GM23248 (cell line): ENCODE results near the gene JAK3. TPM values are rescaled to one million over a fixed set of nuclear protein-coding genes. Genes with fewer than 3 reads are reported as not detected.

Source experiments
- DNase-seq: peaks from one replicate; pipeline ENCODE4 v3.0.0-alpha.2; 2015
- H2AFZ ChIP-seq: fragments of 200-600 bp; sonication (generic); 2 replicates; pipeline ENCODE4 v1.6.1; 2016; ENCODE audit warnings: antibody characterized with exemption
- H3F3A ChIP-seq: fragments of 200-600 bp; sonication (generic); 2 replicates; pipeline ENCODE4 v1.6.1; 2016; ENCODE audit warnings: mild to moderate bottlenecking, antibody characterized with exemption, mixed run types; ENCODE audit not compliant: insufficient read depth
- H3K27ac ChIP-seq: fragments of 200-600 bp; sonication (generic); 2 replicates; pipeline ENCODE4 v1.5.1; 2016; ENCODE audit warnings: mild to moderate bottlenecking
- H3K27me3 ChIP-seq: fragments of 200-600 bp; sonication (generic); replicated peaks from 2 replicates; pipeline ENCODE4 v1.6.1; 2016; ENCODE audit warnings: mild to moderate bottlenecking; ENCODE audit not compliant: insufficient read depth
- H3K36me3 ChIP-seq: fragments of 200-600 bp; sonication (generic); 2 replicates; pipeline ENCODE4 v1.6.1; 2016; ENCODE audit warnings: low read depth, mild to moderate bottlenecking
- H3K4me1 ChIP-seq: fragments of 200-600 bp; sonication (generic); 2 replicates; pipeline ENCODE4 v1.6.1; 2016; ENCODE audit warnings: mild to moderate bottlenecking; ENCODE audit not compliant: insufficient read depth
- H3K4me2 ChIP-seq: fragments of 200-600 bp; sonication (generic); one replicate; pipeline ENCODE4 v1.6.1; 2016; ENCODE audit warnings: mild to moderate bottlenecking; ENCODE audit not compliant: unreplicated experiment
- H3K4me3 ChIP-seq: fragments of 200-600 bp; sonication (generic); 2 replicates; pipeline ENCODE4 v1.5.1; 2016; ENCODE audit warnings: mild to moderate bottlenecking
- H3K79me2 ChIP-seq: fragments of 200-600 bp; sonication (generic); 2 replicates; pipeline ENCODE4 v1.6.1; 2016; ENCODE audit warnings: mild to moderate bottlenecking; ENCODE audit not compliant: insufficient read depth
- H3K9ac ChIP-seq: fragments of 200-600 bp; sonication (generic); 2 replicates; pipeline ENCODE4 v1.6.1; 2016; ENCODE audit warnings: mild to moderate bottlenecking
- H3K9me2 ChIP-seq: fragments of 200-600 bp; sonication (generic); 2 replicates; pipeline ENCODE4 v1.6.1; 2016; ENCODE audit warnings: mixed run types, mild to moderate bottlenecking, moderate library complexity; ENCODE audit not compliant: insufficient read depth
- H3K9me3 ChIP-seq: fragments of 200-600 bp; sonication (generic); one replicate; pipeline ENCODE4 v1.6.1; 2017; ENCODE audit warnings: low read depth
- H4K20me1 ChIP-seq: fragments of 200-600 bp; sonication (generic); 2 replicates; pipeline ENCODE4 v1.6.0; 2016; ENCODE audit not compliant: insufficient read depth
- EZH2 ChIP-seq: fragments of 200-600 bp; sonication (generic); IDR thresholded peaks from 2 replicates; pipeline ENCODE4 v1.6.1; 2018; ENCODE audit warnings: antibody characterized with exemption, mild to moderate bottlenecking; ENCODE audit not compliant: insufficient read depth, poor library complexity, severe bottlenecking
- EZH2phosphoT487 ChIP-seq: fragments of 200-600 bp; sonication (generic); IDR thresholded peaks from 2 replicates; pipeline ENCODE4 v1.6.1; 2018; ENCODE audit warnings: antibody characterized with exemption, moderate library complexity, mild to moderate bottlenecking, low read depth; ENCODE audit not compliant: insufficient read depth
- WGBS, 2 experiments: methylation state at CpG; one replicate each; pipeline ENCODE4 v1.1.6; 2015 to 2017; ENCODE audit warnings: low lambda C conversion rate in 2 of 2, low coverage in 1 of 2; ENCODE audit errors: missing lambda C conversion rate in 2 of 2; 5-methylcytosine and 5-hydroxymethylcytosine counted together
- in situ Hi-C: fragments of 300-500 bp; cut with MboI; formaldehyde crosslinking; loops from 2 replicates; pipeline ENCODE4 v1.15.0; 2020
- polyA plus RNA-seq: library from polyadenylated mRNA; unstranded; fragments of >200 nt; fragmentation: Nextera tagmentation; extraction: Ambion mirVana; gene quantifications from 2 replicates; pipeline ENCODE4 v1.2.1, GENCODE V29; 2016
- total RNA-seq: library from RNA; depleted of rRNA; stranded (reverse); fragments of >200 nt; shearing (Covaris generic); gene quantifications from 2 replicates; pipeline ENCODE4 v1.2.3, GENCODE V29; 2014

The JAK3 gene
- total and polyA plus RNA-seq, 2 experiments from 2014 or later = 5.0 to 5.9 TPM

- no peaks in the 10 kb centered on the region for H3K9me3 ChIP-seq
- H3K9me2 ChIP-seq = no peaks in the 10 kb centered on the region
- H4K20me1 ChIP-seq = no peaks in the 10 kb centered on the region
- TF ChIP-seq EZH2 (no peak), EZH2phosphoT487 (no peak)
- no peak overlapping the region for H3K4me2 ChIP-seq
- in situ Hi-C loops = no loop called here
- 74 to 77% methylated on average over 4 of the region's 4 CpGs for WGBS, 2 experiments
- no peaks in the 10 kb centered on the region for H3K4me1 ChIP-seq
- H3F3A ChIP-seq = no peaks in the 10 kb centered on the region
- H3K36me3 ChIP-seq = no peaks in the 10 kb centered on the region
- no peak overlapping the region for H3K9ac ChIP-seq
- no peak overlapping the region for H3K27ac ChIP-seq
- DNase-seq = no peak
- no peak overlapping the region for H2AFZ ChIP-seq
- H3K4me3 ChIP-seq = no peak overlapping the region
- H3K79me2 ChIP-seq = no peaks in the 10 kb centered on the region
- H3K27me3 ChIP-seq = no peaks in the 10 kb centered on the region
Observed at GRCh38 chr19:17836530-17836929, 11.3 kb downstream of the JAK3 start.

- Histone ChIP-seq H3K27ac (no peak overlapping the region), H3K4me3 (no peak overlapping the region), H3K4me1 (no peaks in the 10 kb centered on the region), H3K4me2 (no peak overlapping the region), H3K9ac (no peak overlapping the region), H4K20me1 (no peaks in the 10 kb centered on the region), H3K79me2 (no peaks in the 10 kb centered on the region), H3K9me2 (no peaks in the 10 kb centered on the region), H3K27me3 (no peaks in the 10 kb centered on the region), H3K36me3 (no peaks in the 10 kb centered on the region), H3F3A (no peaks in the 10 kb centered on the region), H2AFZ (no peak overlapping the region), H3K9me3 (no peaks in the 10 kb centered on the region)
- in situ Hi-C loops = no loop called here
- 55 to 61% methylated on average over 8 of the region's 8 CpGs for WGBS, 2 experiments
- no peak for DNase-seq
- no peak for TF ChIP-seq EZH2phosphoT487
- TF ChIP-seq EZH2 = no peak
Observed at GRCh38 chr19:17835182-17836006, 12.4 kb downstream of the JAK3 start.

GRCh38 chr19:17834350-17835181 lies 13.2 kb downstream of the JAK3 start:
- H3K27ac ChIP-seq = no peak overlapping the region
- H3K27me3 ChIP-seq = no peaks in the 10 kb centered on the region
- H3K9me2 ChIP-seq = no peaks in the 10 kb centered on the region
- TF ChIP-seq EZH2 = no peak
- no peak for TF ChIP-seq EZH2phosphoT487
- no peaks in the 10 kb centered on the region for H3K9me3 ChIP-seq
- no peaks in the 10 kb centered on the region for H4K20me1 ChIP-seq
- H3K36me3 ChIP-seq = no peaks in the 10 kb centered on the region
- H2AFZ ChIP-seq = no peak overlapping the region
- H3F3A ChIP-seq = no peaks in the 10 kb centered on the region
- H3K4me2 ChIP-seq = no peak overlapping the region
- no peaks in the 10 kb centered on the region for H3K79me2 ChIP-seq
- in situ Hi-C loops = no loop called here
- no peaks in the 10 kb centered on the region for H3K4me1 ChIP-seq
- WGBS, 2 experiments = 78 to 80% methylated on average over 27 of the region's 27 CpGs
- DNase-seq = peak; percentile 7
- H3K4me3 ChIP-seq = no peak overlapping the region
- no peak overlapping the region for H3K9ac ChIP-seq

- H3K4me1 ChIP-seq = no peaks in the 10 kb centered on the region
- TF ChIP-seq EZH2phosphoT487 (no peak), EZH2 (no peak)
- WGBS, 2 experiments = 79 to 82% methylated on average over 17 of the region's 17 CpGs
- no peaks in the 10 kb centered on the region for H3K9me2 ChIP-seq
- no peak overlapping the region for H3K4me3 ChIP-seq
- no peaks in the 10 kb centered on the region for H3F3A ChIP-seq
- no peak overlapping the region for H3K4me2 ChIP-seq
- H4K20me1 ChIP-seq = no peaks in the 10 kb centered on the region
- DNase-seq = no peak
- no peaks in the 10 kb centered on the region for H3K36me3 ChIP-seq
- no peak overlapping the region for H2AFZ ChIP-seq
- H3K79me2 ChIP-seq = no peaks in the 10 kb centered on the region
- H3K9me3 ChIP-seq = no peaks in the 10 kb centered on the region
- H3K27ac ChIP-seq = no peak overlapping the region
- no peak overlapping the region for H3K9ac ChIP-seq
- in situ Hi-C loops = no loop called here
- no peaks in the 10 kb centered on the region for H3K27me3 ChIP-seq
Observed at GRCh38 chr19:17832443-17833208, 15.2 kb downstream of the JAK3 start.
